SW 1271 (cell line): ENCODE data around the gene CDS1.
"Not testable (repeated sequence)": the region's sequence is repeated elsewhere in the genome, so short reads cannot be mapped to it uniquely, and the experiment has no call there.

ENCODE experiments used
- DNase-seq, 2 experiments: peaks; one replicate each; lab custom pipeline; 2025; lab: John Stamatoyannopoulos, UW

The CDS1 gene

DNA sequence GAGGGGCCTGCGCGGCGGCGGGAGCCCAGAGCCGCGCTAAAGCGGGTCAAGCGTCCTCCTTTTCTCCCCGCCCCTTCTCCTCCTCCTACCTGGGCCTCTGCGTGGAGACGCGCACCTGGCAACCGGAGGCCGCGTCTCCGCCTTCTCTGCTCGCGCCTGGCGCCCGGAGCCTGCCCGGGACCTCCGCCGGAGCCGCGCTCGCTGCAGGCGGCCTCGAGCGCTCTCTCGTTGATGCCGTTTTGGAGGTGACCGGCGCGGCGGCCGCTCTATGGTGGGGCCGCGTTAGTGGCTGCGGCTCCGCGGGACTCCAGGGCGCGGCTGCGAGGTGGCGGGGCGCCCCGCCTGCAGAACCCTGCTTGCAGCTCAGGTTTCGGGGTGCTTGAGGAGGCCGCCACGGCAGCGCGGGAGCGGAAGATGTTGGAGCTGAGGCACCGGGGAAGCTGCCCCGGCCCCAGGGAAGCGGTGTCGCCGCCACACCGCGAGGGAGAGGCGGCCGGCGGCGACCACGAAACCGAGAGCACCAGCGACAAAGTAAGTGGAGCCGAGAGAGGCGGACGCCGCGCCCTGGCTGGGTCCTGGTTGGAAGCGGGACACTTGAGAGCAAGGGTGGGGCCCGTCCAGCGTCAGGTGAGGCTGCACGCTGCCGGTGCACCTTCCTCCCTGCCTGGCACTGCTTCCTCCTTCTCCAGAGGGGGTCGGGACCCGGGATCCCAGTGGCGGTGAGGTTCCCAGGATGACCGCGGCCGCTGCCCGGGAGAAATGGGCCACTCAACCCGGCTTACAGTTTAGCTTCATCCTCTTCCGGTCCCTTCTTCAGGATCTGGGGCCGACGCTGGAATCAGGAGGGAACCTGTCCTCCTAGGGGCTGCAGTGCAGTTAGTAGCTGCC lies at the start of gene CDS1:
CDS1 (plus strand) TSS at position 140 of the 888 bp plus-strand sequence; CDS start at position 415, 275 bp downstream.
- DNase-seq: no peak

DNA sequence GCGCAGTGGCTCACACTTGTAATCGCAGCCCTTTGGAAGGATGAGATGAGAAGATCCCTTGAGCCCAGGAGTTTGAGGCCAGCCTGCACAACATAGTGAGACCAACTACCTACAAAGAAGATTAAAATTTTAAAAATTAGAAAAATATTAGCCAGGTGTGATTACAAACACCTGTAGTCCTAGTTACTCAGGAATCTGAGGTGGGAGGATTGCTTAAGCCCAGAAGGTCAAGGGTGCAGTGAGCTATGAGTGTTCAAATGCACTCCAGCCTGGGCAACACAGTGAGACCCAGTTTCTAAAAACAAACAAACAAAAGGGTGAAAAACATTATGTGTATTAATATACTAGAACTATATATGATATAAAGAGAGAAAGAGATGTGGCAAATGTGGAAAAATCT lies 47.0 kb upstream of the CDS1 start:
- DNase-seq: no peak

DNA sequence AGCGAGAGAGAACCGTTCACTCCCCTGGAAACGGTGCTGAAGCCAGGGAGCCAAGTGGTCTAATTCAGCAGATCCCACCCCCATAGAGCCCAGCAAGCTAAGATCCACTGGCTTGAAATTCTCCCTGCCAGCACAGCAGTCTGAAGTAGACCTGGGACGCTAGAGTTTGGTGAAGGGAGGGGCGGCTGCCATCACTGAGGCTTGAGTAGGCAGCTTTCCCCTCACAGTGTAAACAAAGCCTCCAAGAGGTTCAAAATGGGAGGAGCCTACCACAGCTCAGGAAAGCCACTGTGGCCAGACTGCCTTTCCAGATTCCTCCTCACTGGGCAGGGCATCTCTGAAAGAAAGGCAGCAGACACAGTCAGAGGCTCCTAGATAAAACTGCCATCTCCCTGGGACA lies 37.8 kb upstream of the CDS1 start:
- no peak for DNase-seq

DNA sequence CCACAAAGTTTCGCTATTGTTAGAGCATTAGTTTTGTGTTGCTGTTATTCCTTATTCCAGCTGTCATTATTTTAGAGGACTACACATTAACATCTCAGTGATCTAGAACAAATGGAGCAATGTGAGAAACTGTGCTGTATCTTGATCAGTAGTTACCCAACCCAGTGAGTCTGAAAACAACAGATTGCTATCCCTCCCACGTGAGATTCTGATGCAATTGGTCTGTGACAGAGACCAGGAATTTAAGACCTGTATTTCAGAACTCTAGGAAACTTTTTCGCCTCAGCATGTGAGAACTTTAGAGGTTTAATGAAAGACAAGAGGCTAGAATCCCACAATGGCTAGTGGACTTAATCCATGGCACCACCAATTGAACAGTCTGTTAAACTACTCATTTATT lies 35.7 kb upstream of the CDS1 start:
- DNase-seq: no peak

GRCh38 chr4:84549191-84549590 lies 33.7 kb upstream of the CDS1 start:
- DNase-seq: not testable (repeated sequence)

- no peak for DNase-seq
Observed at GRCh38 chr4:84562156-84562555, 20.8 kb upstream of the CDS1 start.

GRCh38 chr4:84563002-84563401 lies 19.9 kb upstream of the CDS1 start:
- no peak for DNase-seq

DNA sequence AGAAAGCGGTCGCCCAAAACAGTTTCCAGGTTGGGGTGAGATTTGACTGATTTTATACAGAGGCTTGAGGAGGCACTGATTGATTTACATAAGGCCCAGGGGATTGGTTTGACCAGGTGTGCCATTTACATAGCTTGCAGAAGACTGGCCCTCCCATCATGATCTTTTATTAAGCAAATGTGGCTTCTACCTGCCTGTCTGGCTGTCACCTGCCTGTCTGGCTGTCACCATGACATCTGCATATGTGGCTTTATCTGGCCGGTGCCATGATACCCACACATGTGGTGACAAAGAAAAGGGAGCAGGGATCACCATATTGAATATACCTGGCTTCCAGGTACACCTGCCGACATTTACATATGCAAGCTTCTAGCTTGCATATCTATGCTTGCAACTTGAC lies 17.0 kb upstream of the CDS1 start:
- no peak for DNase-seq

DNA sequence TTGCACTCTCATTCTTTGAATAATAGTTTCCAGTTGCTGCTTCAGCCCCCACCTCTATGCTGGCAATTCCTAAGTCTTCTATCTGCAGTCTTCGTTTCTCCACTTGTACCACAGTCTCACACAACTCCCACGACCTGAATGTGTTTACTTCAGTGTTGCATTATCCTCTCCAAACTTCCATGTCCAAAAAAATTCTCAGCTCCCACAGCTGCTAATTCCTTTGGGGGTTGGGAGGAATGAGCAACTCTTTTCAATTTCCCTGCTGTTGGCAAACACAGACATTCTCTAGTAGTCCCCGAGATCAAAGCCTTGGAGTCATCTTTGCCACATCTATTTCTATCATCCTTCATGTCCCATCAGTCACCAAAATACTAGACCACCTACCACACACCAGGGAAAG lies 14.4 kb upstream of the CDS1 start:
- DNase-seq: no peak

DNA sequence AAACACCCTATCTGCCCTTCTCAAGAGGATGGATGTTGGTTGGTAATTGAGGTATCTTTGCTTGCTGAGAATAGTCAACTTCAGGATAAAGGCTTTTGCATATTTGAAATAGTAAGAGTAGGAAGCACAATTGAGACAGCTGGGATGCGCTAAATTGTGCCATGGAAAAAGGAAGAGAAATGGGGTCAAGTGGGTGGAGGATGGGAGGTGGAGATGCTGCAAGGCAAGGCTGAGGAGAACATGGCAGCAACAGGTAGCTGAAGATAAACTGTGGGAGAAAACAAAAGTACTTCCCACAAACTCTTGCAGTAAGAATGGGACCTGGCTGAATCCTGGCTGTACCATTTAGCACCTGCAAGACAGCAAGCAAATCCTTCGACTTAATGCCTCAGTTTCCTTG lies 13.9 kb upstream of the CDS1 start:
- no peak for DNase-seq

- no peak for DNase-seq
Observed at GRCh38 chr4:84573385-84574068, 9.4 kb upstream of the CDS1 start.

DNA sequence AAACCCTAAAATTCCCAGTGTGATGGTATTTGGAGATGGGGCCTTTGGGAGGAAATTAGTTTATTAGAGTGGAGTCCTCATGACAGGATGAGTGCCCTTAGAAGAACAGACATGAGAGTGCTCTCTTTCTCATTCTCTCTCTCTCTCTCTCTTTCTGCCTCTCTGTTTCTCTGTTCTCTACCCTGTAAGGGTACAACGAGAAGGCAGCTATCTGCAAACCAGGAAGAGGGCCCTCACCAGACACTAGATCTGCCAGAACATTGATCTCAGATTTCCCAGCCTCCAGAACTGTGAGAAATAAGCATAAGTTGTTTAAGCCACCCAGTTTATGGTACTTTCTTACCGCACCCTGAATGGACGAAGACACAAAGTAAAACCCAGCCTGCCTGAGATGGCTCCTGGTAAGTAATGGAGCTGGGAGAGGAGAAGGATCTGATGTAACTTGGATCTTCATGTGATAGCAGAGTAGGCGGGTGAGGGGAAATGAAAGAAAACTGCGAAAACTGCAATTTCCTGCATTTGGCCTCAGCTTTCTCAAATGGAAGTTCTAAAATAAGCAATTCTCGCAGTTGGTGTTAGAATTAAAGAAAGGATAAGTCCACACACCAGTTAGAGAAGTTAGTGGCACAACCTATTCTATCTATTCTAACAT lies 8.7 kb upstream of the CDS1 start:
- DNase-seq: no peak

- peak; percentile 0 to 36 for DNase-seq
Observed at GRCh38 chr4:84578540-84579402, 4.2 kb upstream of the CDS1 start.

- no peak for DNase-seq
Observed at GRCh38 chr4:84579403-84579776, 3.5 kb upstream of the CDS1 start.

GRCh38 chr4:84582302-84582987 lies 482 bp upstream of the CDS1 start:
- DNase-seq: peak; percentile 5 to 43

DNA sequence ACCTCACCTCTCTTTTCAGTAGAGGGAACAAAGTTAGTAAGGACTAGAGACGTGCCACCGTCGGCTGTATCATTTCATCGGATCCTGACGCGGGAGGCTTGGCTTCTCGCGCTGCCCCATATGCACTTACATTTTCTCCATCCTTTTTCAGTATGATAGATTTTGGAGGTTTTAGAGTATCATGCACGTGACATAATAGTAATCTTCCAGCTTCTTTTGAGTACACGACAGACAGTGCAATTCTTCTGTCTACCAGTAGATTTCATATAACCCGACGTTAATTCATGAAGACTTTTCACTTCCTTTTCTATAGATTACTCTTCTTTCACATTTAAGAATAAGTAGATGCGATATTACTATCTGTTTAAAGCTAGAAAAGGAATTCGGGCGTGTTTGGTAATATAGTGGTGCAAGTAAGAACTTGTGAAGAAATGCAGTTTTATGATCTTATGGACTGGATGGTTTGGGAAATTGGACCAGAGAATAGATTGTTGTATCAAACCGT lies 1.0 kb downstream of the CDS1 start:
- no peak for DNase-seq

DNA sequence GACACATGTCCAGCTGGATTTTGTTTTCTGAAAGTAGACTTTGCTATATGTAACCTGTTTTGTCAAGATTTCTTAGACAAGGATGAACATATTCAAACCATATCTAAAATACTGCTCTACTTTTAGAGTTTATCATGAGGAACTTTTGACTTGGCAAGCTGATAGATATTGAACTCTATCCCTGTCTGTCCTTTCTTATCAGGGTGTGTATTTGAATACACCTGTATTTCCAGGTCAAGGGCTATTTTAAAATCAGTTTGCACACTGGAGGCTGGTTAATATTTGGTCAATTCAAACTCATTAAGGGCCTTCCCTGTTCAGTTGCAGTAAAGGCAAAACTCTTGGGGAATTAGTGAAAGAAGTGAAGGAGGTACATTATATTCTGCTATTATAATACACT lies 2.3 kb downstream of the CDS1 start:
- DNase-seq: no peak

GRCh38 chr4:84594724-84595123 lies 11.8 kb downstream of the CDS1 start:
- no peak for DNase-seq

- no peak for DNase-seq
Observed at GRCh38 chr4:84596826-84597225, 13.9 kb downstream of the CDS1 start.

DNA sequence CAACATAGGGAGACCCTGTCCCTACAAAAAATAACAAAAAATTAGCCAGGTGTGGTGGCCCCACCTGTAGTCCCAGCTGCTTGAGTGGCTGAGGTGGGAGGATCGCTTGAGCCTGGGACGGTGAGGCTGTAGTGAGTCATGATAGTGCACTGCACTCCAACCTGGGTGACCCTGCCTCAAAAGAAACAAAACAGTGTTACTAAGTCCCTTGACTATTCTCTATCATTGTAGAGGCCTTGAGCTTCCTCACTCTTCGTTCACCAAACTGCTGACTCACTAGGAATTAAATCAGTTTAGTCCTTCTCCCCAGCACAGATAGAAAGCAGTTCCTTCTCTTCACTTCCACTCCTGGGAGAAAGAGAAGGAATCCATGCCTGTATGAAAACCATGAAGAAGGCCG lies 14.5 kb downstream of the CDS1 start:
- DNase-seq: no peak

- DNase-seq: no peak
Observed at GRCh38 chr4:84606645-84607044, 23.7 kb downstream of the CDS1 start.
